GM18517 (cell line): ENCODE data around the gene PATE3.

Source experiments
- ATAC-seq: cut with Tn5 transposase; IDR thresholded peaks from one replicate; pipeline ENCODE4 v1.9.1; 2021; ENCODE audit warnings: mild to moderate bottlenecking, moderate library complexity; ENCODE audit not compliant: unreplicated experiment

PATE3 gene

DNA sequence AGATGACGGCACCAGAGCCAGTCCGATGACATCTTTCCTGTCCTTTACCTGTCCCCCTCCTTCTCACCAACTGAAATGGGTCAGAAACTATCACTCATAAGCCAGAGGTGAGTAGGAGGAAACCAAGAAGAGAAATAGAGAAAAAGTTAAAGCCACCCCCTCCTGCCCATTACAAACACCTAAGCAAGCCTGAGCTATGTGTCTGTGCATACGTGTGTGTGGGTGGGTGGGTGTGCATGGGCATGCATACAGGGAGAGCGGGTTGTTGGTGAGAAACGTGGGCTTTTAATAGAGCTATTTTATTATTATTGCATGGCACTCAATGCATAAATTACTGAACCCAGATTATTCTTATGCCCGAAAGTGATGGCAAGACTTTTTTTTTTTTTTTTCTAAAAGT, 47.8 kb downstream of the PATE3 start:
- no peak for ATAC-seq
